ENCODE measurements around the gene LRFN3.
"Not testable (repeated sequence)": the region's sequence is repeated elsewhere in the genome, so short reads cannot be mapped to it uniquely, and the experiment has no call there.

Gene LRFN3

GRCh38 chr19:35907377-35907745, 28.8 kb upstream of the LRFN3 start:
- no peak for DNase-seq (ENCODE audit: low spot score)

DNA sequence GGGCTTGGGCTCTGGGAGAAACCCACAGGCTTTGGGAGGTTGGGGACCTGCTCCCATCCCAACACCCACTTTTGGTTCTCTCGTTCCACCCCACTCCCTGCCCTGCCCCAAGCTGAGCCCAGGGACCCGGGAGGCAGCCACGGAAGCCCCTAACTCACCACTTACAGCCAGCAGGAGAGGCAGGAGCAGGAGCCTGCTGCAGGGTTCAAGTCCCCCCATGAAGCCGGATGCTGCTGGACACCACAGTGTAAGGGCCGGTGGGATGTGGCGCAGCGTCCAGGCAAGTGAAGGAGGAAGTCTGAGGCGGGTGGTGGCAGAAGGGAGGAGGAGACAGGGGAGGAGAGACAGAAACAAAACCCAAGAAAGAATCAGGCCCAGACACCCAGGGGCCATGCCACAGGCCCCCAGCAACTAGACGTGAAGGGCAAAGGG, 28.1 kb upstream of the LRFN3 start, which contains the start of gene TYROBP:
Gene TYROBP (minus strand): TSS at position 286 of the 432 bp plus-strand sequence. CDS start 67 bp downstream, at position 219.
- no peak for DNase-seq (ENCODE audit: low spot score)

GRCh38 chr19:35908973-35909683, 27.0 kb upstream of the LRFN3 start:
- DNase-seq (ENCODE audit: low spot score), result no peak

DNA sequence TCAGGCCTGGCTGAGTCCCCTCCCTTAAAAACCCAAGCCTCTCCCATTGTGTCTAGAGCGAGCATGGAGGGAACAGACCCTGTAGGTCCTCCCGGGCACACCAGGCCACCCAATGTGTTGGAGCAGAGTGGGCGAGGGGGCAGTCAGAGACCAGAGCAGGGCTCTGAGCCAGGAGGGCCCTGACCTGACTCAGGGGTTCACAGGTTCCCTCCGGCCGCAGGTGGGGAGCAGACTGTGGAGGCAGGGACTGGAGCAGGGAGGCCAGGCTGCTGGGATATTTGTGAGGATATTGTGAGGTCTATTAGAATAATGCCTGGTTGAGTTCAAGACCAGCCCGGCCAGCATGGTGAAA, 26.5 kb upstream of the LRFN3 start:
- no peak for DNase-seq (ENCODE audit: low spot score)

- not testable (repeated sequence) for DNase-seq (ENCODE audit: low spot score)
These were observed 25.8 kb upstream of the LRFN3 start for GRCh38 chr19:35910355-35910754.

DNA sequence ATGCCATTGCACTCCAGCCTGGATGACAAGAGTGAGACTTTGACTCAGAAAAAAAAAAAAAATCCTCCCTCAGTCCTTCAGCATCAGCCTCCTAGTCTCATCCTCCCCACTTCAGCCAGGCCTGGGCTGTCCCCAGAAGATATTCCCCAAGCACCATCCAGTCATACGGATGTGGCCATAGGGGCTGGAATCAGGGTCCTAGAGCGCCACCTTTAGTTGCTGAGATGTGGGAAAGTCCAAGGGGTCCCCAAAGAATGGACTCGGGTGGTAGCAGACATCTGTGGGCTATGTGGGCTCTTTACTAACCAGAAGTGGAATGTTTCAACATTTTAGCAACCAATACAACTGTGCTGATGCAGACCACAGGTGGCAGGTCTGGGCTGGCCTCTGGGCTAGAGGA, 25.0 kb upstream of the LRFN3 start:
- no peak for DNase-seq (ENCODE audit: low spot score)

DNA sequence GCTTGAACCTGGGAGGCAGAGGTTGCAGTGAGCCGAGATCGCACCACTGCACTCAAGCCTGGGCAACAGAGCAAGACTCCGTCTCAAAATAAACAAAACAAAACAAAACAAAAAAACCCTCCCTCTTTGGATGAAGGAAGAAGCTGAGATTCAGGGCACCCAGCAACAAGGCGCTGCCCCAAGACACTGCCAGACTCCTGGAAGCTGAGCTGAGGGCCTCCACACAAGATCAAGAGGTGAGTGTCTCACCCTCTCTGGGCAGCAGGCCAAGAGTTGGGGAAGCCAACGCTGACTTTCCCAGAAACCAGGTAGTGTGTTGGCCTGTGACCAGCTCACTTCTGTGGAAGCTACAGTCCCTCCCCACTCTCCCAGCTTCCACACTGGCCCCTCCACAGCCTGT, 24.4 kb upstream of the LRFN3 start:
- DNase-seq (ENCODE audit: low spot score), result no peak

DNA sequence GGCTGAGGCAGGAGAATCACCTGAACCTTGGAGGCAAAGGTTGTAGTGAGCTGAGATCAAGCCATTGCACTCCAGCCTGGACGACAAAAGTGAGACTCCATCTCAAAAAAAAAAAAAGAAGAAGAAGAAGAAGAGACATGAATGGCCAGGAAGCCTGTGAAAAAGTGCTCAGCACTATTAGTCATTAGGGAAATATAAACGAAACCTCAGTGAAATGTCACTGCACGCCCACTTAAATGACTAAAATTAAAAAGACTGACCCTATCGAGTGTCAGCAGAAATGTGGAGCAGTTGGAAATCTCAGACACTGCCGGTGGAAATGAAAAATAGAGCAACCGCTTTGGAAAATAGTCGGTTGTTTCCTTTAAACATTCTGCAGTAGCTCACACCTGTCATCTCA, 22.6 kb upstream of the LRFN3 start:
- no peak for DNase-seq (ENCODE audit: low spot score)

DNA sequence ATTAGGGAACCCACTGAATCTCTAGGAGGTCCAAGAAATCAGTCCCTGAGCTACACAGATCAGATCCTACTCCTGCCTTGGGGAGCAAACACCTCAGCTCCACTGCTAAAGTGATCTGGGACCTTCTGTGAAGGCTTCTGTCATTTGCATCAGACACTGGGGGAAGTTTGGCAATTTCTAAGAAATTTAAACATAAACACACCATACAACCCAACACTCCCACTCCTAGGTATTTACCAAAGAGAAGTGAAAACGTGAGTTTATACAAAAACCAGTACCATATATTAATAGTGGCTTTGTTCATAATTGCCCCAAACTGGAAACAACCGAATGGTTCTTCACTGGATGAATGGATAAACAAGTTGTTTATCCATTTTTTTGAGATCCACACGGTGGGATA, 20.7 kb upstream of the LRFN3 start:
- no peak for DNase-seq (ENCODE audit: low spot score)

DNA sequence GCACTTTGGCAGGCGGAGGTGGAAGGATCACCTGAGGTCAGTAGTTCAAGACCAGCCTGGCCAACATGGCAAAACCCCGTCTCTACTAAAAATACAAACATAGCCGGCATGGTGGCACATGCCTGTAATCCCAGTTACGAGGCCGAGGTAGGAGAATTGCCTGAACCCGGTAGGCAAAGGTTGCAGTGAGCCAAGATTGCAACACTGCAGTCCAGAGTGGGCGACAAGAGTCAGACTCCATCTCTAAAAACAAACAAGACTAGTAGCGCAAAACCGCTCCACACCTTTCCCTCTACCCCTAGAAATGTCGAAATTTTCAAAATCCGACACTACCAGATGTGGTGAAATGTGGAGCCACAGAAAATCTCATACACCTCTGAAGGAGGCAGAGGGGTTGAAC, 16.9 kb upstream of the LRFN3 start:
- DNase-seq (ENCODE audit: low spot score), result no peak

DNA sequence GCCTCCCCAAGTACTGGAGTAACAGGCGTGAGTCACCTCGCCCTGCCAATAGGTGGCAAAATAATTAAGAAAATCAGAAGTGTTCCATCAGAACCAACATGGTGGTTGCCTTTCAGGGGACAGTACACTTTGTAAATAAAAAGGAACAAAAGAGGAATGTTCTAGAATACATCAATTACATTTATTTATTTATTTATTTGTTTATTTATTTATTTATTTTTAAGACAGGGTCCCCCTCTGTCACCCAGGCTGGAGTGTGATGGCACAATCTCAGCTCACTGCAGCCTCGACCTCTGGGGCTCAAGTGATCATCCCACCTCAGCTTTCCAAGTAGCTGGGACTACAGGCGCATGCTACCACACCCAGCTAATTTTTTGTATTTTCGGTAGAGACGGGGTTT, 15.2 kb upstream of the LRFN3 start:
- DNase-seq (ENCODE audit: low spot score), result no peak

- DNase-seq (ENCODE audit: low spot score), result no peak
These were observed 10.7 kb upstream of the LRFN3 start for GRCh38 chr19:35925501-35925900.

- no peak for DNase-seq (ENCODE audit: low spot score)
These were observed 7.7 kb upstream of the LRFN3 start for GRCh38 chr19:35928507-35928906.

DNA sequence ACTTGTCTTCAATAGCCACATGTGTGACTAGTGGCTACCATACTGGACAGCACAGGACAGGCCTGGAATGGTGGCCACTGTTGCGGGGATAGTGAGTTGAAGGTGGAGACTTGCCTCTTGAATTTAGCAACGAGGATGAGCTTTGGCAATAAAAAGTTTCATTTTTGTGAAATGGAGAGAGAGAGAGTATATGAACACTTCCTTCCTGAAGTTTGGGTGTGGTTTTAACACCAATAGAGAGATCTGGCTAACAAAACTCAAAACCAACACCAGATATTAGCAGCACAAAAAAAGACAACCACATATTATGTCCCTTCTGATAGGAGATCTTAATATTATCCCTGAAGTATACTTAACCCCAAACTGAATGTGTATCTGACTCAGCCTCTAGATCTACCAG, 6.3 kb upstream of the LRFN3 start:
- DNase-seq (ENCODE audit: low spot score), result no peak

- peak; percentile 100 for DNase-seq (ENCODE audit: low spot score)
These were observed 4.9 kb upstream of the LRFN3 start for GRCh38 chr19:35931161-35931873.

DNA sequence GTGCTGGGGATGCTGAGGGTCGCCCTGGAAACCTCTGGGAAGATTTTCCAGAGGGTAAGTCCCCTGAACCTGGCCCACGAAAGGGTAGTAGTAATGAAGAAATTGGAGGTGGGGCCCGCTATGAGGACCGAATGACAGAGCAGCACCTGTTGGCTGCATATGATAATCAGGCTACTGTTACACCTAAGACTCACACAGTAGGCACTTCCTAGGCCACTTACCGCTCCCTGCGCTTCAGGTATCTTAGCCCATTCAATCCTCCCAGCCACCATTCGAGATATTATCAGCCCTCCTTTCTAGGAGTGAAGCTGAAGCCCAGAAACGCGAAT, 4.3 kb upstream of the LRFN3 start:
- DNase-seq (ENCODE audit: low spot score), result no peak

DNA sequence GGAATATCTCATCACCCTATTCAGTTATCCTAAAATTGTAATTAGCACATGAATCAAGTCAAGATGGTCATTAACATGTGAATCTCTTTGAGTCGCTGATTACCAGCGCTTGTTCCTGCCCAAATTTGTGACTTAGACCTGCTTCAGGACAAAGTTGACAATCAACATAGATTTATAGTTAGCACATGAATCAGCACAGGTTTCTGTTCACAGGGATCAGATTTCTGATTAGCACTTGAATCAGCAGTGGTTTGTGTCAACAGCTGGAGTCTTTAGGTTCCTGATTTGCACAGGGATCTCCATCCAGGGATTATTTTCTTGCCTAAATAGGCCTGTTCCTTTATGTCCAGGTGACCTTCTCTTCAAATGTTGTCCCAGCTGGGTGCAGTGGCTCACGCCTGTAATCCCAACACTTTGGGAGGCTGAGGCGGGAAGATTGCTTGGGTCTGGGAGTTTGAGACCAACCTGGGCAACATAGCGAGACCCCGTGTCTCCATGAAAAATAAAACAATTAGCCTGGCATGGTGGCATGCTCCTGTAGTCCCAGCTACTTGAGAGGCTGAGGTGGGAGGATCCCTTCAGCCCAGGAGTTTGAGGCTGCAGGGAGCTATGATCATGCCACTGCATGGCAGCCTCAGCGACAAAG, 3.8 kb upstream of the LRFN3 start:
- no peak for DNase-seq (ENCODE audit: low spot score)

DNA sequence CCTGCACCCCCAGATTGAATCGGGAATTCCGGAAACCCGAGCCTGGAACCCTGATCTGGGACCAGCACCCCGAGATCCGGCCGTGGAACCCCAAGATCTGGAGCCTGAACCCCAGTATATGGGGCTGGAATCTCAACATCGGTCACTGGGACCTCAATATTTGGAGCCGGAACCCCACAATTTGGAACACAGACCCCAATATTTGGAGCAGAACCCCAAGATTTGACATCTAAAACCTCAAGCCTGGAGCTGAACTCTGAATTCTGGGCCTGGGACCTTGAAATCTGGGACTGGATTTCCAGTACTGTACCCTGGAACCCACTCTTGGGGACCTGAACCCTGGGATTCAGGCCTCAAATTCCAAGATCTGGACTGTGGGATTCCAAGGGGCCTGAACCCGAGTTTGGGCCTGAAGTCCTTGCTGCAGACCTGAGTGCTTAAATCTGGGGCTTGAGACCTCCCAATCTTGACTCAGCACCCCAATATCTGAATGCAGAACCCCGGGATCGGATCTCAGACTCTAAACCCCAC, 629 bp downstream of the LRFN3 start:
- DNase-seq (ENCODE audit: low spot score), result no peak

- DNase-seq (ENCODE audit: low spot score), result no peak
These were observed 1.4 kb downstream of the LRFN3 start for GRCh38 chr19:35937345-35938281.

GRCh38 chr19:35938282-35939224, 2.4 kb downstream of the LRFN3 start:
- DNase-seq (ENCODE audit: low spot score), result no peak

Measured in AG08395 (cell line).